Effector CD8-positive, alpha-beta T cell (primary cell): Measurements from ENCODE around the gene SNAI3.

Experiments used
- DNase-seq: peaks from one replicate; lab custom pipeline; 2025; lab: John Stamatoyannopoulos, UW

The SNAI3 gene

DNA sequence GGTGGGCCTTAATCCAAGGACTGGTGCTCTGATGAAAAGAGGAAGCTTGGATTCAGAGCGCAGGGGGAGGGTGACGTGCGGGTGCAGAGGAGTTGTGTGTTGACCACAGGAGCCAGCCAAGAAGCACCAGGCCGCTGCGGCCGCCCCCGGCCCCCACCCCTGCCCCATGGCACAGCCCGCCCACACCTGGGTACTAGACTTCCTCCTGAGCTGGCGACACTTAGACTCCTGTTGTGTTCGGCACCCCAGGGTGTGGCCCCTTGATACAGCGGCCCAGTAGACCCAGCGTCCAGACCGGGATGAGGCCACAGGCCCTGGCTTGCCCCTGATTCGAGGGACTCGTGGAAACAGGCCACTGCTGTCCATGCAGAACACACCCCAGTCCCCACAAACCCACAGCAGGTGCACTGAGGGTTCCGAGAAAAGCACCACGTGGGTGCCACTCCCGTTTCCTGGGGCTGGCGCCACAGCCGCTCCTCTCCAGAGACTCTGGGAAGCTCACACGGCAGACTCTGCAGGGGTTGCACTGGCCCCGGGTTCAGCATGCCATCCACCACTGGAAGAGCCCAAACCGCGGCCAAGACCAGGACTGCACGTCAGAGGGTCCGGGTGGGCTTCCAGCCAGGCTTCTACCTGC lies 5.7 kb upstream of the SNAI3 start:
- DNase-seq = no peak

DNA sequence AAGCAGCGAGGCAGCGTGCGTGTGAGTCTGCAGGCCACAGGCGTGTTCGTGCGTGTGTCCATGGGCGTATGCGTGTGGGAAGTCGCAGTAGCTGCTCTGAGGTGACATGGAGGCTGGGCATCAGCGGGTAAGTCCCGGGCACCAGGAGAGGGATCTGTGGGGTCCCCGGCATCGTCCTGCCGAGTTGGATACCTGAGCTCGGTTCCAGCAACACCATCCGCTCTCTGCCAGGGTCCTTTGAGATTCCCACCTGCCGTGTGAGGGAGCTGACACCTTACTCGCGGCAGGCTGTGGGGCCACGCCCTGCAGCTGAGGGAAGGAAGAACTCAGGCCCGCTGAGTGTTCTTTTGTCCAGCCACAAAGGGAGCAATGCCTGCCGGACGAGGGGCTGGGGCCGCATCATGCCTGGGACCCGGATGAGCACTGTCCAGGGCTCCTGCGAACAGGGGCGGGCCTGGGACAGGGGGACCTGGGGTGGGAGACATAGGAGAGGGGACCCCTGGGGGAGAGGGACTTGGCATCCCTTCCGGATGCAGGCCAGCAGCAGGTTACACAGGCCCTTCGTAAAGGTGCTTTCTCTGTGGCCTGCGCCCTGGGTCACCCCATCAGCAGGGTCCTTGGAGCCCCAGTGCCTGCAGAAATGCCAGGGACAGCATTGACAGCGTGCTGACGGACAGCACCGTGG lies 5.0 kb upstream of the SNAI3 start:
- DNase-seq = no peak

DNA sequence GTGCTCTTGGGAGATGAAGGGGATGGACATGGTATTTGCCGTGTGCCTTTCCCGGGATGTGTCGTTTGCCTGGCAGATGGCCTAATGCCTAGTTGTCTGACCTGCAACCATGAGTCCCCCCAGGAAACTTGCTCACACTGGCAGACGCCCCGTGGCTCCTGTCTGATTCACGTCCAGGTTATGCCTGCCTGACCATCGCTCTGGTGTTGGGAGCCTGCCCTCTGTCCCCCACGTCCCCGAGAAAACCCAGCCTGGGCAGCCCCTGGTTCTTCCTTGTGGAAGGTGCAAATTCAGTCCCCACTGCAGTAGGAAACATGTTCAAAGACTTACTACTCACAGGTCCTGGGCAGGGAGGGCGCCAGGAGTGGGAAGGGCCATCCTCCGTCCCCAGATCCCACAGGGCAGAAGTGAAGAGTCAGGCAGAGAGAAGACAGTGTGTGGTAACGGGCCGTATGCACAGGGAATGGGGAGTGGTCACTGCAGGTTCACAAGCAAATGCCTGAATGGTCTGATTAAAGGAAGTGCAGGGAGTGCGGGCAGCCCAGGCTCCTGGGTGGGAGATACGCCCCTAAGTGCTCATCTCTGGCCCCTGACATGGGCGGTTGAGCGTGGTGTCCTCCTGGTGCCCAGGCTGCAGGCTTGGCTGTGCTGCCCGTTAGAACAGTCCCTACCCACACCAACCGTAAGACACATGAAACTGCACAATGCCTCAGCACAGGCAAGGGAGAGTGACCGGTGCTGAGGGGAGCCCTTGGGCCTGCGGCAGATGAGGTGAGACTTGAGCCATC lies 4.2 kb upstream of the SNAI3 start:
- no peak for DNase-seq

DNA sequence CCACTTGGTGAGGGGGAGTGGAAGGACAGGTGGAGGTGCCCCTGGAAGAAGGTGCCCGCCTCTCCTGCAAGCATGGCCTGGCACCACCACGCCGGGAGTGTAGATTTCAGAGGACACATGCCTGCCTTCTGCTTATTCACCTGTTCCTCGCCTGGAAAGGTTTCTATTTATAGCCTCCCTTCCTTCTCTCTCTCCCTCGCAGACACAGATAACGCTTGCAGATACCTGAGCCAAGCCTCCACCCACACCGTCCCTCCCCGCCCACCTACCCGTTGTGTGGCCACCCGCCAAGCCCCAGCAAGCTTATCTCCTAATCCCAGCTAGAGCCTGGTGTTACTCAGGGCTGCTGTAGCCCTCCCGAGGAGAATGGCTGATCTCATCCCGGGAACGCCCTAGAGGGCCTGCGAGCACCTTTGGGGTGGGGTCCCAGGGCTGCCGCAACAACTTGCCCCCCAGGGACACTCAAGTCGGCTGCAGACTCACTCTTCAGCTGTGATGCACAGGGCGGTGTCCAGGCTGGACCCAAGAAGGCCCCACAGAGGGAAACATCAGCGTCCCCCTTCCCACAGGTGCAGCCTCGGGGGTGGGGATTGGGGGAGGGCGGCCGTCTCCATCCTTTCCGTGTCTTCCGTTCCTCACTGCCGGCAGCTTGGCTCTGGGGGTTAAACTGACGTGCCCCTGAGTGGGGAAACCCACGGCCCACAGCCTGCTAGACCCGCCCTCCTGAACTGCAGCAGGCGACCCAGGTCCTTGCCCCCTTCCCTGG lies 1.9 kb upstream of the SNAI3 start:
- DNase-seq = no peak

DNA sequence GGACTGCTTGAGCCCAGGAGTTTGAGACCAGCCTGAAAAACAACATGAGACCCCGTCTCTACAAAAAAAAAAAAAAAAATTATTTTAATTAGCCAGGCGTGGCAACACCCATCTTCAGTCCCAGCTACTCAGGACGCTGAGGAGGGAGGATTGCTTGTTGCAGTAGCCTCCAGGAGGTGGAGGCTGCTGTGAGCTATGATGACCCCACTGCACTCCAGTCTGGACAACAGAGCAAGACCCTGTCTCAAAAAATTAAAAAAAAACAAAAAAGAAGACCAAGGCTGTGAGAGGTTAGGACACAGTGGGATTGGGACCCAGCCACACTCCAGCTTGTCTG lies 1.3 kb upstream of the SNAI3 start:
- no peak for DNase-seq

DNA sequence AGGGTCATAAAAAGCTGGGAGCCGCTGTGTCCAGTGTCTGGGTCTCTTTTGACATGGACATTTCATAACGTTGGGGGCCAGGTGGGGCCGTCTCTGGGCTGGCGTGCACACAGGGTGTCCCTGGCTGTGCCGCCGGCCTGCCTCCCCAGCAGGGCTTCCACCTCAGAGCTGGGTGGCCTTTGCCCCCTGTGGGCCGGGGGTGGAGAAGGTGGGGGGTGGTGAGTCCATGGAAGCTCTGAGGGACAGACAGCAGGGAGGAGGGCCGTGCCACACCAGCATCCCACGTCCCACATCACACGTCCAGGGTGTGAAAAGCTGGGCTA lies 908 bp upstream of the SNAI3 start:
- DNase-seq = no peak

DNA sequence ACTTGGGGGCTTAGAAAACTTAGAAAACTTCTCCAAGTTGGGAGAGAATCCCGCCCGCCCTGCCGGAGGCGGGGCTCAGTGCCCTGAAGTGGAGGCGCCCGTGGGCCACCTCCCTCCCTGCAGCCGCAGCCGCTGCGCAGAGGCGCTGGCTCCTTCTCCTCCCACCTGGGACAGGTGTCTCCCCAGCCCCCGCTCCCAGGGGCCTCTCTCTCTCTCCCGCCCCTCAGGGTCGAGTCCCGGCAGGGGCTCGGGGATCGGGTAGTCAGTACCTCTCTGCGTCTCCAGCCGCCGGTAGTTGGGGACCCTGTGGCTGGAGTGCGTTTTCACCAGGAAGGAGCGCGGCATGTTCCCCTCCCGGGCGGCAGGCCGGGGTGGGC lies 257 bp downstream of the SNAI3 start:
- DNase-seq = no peak

DNA sequence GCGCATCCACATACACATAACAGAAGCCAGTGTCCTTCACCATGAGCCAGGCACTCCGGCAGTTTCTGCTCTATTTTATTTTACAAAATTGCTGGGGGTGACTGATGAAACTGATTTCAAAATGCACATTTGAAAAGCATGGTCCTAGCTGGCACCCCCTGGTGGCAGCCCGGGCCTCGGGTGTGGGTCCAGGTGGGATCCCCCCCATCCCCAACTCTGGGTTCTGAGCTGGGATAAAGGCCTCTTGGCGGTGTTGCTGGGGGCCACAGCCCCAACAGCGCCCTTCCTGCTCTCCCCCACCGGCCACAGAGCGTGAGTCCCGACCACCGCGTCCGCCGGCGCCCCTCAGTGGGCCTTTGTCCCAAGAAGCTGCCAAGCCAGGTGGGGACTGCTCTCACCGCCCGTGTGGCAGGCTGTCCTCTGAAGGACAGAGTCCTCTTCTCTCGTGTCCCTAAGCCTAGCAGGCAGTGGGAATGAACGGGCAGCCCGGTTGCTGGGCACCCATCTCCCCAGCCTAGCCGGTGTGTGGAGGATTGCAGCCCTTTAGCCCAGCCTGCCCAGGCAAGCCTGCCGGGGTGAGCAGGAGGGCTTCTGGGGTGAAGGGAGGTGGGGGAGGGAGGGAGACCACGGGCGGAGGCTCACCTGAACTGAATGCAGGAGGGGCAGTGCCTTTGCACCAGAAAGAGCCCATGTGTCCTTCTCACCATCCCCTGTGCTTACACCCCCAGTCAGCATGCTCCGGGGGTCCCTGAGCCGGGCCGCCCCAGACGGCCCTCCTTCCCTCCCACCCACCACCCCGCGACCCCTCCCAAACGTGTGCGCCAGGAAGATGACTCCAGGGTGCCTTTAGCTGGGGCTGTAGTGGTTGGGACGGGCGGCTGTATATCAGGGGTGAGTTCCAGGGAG lies 898 bp downstream of the SNAI3 start:
- peak; percentile 36 for DNase-seq

DNA sequence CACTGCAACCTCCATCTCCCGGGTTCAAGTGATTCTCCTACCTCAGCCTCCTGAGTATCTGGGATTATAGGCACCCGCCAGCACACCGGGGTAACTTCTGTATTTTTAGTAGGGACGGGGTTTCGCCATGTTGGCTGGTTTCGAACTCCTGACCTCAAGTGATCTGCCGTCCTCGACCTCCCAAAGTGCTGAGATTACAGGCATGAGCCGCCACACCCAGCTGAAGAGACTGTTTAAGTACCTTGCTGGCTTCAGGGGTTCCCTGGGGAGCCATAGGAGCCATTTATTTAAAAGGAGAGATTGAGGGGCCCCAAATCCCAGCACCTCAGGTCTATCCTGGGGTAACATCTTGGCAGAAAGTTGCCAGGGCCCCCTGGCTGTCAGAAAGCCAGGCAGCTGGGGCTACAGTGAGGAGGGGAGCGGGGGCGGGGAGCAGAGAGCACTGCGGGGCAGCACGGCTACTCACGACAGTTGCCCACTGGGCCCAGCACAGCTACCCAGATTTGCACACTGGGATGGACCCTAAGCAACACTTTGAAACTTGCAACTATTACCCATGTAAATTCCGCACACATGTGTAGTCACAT lies 1.6 kb downstream of the SNAI3 start:
- no peak for DNase-seq

DNA sequence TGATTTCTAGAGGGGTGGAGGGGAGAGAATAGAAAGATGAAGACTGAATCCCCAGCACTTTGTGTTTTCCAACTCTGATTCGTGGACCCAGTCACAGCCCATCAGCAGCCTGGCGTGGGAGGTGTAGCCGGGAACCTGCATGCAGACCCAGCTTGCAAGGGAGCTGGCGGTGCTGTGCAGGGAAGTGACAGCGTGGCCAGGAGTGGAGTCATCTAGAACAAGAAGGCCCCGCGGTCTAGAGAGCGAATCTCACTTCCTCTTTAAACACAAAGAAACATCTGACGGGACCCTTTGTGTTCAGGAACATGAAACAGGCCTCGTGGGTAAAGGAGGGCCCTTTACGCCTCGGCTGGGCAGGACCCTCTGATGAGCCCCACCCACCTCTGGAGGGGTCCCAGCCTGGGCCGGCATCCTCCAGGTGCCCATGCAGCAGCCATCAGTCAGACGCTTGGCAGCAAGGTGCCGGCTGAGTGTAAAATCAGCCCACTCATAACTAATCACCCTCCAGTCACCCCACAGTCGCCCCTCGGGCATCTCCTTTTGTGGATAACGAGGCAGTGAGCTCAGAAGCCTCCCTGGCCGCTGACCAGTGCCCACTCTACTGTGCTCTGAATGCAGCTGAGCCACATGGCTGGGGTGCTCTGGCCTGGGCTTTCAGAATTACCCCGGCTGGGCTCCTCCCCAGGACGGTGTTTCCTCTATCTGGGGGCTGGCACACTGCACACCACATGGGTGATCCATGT lies 4.4 kb downstream of the SNAI3 start:
- DNase-seq = peak; percentile 25

DNA sequence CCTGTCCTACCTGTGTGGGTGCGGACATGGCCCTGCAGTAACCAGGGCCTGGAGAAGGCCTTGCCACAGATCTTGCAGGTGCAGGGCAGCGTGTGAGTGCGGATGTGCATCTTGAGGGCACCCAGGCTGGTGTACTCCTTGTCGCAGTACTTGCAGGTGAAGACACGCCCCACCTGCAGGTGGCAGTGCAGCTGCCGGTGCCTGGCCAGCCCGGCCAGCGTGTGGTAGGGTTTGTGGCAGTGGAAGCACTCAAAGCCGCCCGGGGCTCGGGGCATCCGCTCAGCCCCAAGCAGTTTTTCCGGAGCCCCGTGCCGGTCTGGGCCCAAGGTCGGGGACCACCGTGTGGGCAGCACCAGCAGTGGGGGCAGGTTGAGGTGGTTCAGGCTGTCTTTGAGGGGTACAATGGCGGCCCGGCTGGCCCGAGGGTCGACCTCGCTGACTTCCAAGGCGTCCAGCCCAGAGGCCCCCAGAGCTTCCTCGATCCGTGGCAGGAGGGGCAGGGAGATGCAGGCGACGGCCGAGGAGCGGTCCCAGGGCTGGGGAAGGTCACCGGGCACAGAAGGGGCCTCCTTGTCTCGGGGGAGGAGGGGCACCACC lies 5.1 kb downstream of the SNAI3 start:
- peak; percentile 22 for DNase-seq

DNA sequence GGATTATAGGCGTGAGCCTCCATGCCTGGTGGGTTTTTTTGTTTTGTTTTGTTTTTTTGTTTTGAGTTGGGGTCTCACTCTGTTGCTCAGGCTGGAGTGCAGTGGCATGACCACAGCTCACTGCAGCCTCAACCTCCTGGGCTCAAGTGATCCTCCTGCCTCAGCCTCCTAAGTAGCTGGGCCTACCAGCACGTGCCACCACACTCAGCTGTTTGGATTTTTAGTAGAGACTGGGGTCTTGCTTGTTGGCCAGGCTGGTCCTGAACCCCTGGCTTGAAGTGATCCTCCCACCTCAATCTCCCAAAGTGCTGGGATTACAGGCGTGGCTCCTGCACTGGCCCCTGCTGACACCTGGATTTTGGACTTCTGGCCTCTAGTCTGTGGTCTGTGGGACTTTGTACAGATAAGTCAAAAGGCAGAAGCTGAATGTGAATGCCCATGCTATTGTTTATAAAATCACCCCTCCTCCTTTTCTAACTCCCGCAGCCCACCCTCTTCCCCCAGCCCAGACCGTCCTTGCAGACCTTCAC lies 5.7 kb downstream of the SNAI3 start:
- no peak for DNase-seq

DNA sequence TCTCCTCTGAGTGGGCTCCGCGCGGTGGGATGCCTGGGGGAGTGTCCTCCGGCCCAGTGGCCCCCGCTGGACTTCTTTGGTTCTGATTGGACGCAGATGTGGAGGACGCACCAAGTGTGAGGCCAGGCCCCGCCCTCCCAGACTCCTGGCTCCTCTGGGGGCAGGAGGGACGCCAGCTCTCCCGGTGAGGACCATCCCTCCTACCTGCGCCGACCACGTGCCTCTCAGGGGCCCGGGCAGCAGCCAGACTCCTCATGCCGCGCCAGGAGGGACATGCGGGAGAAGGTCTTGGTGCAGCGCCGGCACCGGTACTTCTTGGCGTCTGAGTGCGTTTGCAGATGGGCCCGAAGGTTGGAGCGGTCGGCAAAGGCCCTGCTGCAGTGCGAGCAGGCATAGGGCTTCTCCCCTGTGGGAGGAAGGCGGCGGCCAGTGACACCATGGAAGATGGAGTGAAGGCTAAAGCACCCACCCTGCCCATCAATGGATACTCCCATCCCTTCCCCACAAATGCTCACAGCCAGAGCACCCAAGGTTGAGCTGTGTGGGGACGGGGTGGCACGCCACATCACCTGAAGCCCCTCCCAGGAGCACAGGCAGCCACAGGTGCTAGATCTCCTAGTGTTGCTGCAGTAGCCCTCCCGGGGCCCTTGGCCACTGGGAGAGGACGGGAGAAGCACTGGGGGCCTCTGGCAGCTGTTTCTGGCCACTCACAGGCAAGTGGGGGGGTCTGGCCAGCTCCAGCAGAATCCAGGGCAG lies 7.9 kb downstream of the SNAI3 start:
- no peak for DNase-seq

DNA sequence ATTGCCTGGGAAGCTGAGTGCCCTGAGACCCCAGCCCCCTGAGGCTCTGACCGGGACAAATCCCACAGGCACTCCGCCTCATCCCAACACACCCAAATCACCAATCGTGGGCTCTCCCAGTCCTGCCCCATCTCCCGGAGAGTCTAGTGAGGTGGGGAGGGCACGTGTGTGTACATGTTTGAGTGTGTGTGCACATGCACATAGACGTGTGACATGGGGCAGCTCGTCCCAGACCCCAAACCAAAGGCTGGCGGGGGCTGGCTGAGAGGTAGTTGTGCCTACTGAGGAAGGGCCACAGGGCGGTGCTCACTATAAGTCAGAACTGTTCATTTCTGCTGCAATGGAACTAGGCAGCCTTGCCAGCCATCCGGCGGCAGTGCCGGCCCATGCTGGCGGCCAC lies 8.6 kb downstream of the SNAI3 start:
- DNase-seq = no peak

DNA sequence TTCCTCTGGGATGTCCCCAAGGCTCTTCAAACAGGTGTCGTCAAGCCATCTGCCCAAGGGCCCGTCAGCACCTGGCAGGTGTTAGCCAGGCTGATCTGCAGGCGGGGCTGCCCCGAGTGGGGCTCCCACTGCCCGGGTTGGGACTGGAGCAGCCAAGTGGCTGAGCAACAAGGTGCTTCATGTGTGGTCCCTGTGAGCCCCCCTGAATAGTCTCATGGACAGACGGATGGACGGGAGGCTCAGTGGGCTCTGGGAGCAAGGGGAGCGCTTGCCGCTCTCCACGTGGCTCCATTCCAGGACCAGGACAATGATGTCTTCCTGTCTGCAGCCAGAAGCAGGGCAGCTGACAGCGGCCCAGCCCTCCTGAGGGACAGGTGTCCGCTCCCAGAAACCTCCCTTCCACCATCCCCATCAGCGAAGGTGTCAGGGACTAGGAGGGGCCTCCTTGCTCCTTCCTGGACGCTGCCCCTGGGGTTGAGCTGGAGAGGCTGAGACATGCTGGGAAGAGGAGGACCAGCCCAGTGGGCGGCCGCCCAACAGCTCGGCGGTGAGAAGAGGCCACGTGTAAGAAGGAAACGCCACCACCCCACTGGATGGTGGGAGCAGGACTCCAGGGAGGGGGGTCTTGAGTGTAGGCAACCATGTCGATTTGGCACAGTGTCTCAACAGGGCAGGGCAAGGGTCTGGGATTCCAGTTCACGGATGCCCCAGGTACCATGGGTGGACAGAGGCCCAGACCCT lies 9.6 kb downstream of the SNAI3 start:
- no peak for DNase-seq

DNA sequence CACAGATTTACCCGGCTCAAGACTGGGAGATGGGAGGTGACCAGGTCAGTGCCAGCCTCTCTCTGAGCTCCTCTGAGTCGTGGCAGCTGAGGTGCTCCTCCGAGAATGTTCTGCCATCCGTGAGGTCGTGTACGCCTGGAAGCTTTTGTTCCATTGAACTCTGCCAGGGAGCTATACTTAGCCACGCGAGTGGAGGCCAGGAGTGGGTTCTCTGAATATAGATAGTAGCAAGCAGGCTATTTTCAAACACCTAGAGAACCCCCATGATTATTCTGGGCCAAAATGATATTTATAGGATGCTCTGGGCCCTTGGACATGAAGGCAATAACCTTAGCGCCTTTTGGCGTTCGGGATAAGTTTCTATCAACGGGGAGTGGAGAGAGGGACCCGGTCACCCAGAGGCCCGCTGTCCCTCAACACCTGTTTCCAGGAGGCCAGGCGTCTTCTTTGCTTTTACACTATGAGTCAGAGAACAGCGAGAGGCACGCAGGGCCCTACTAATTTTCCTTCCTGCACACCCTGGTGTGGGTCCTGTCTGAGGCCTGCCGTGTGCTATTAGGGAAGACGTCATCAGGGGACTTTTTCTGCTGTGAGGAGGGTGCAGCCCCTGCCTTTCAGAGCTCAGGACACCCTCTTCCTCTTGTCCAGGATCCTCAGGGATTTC lies 12.5 kb downstream of the SNAI3 start:
- no peak for DNase-seq

DNA sequence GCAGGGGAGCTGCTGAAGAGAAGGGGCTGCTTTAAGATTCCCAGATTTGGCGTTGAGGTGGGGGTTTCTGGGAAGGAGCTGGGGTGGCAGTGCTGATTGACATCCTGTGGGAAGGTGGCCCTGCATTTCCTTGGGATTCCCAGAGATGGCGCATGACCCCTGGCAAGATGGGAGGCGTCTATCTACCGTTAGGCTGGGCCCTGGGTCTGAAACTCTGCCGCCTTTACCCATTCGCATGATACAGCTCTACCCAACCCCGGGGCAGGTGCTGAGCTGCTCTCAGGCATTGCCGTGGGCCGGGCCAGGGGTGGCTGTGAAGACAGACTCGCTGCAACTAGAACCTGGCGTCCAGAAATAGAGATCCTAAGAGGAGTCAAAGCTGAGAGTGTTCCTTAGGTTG lies 13.5 kb downstream of the SNAI3 start:
- no peak for DNase-seq

DNA sequence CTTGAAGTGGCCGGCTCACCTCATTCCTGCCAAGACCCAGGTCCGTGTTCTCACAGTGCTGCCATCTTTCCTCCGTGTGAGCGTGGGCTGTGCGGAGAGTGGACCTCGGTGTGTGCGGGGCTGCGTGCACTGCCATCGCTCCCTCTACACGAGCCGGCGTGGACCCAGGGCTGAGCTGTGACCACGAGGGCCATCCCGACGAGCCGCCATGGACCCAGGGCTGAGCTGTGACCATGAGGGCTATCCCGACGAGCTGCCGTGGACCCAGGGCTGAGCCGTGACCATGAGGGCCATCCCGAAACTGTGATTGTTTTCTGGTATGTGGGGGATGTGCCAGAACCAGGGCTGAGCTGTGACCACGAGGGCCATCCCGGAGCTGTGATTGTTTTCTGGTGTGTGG lies 14.5 kb downstream of the SNAI3 start:
- no peak for DNase-seq
